Keratinocyte (primary cell): ENCODE results near the gene TCERG1L. TPM values are rescaled to one million over a fixed set of nuclear protein-coding genes. Genes with fewer than 3 reads are reported as not detected.

Experiments used
- DNase-seq: peaks from one replicate; pipeline ENCODE4 v3.0.0-alpha.2; 2011; ENCODE audit warnings: low read depth, missing footprints, low spot score
- FAIRE-seq: peaks from 2 replicates; lab custom pipeline; 2011; peaks lifted over from hg19 to GRCh38; lab: Jason Lieb, UNC
- H2AFZ ChIP-seq: 2 replicates; pipeline ENCODE4 v1.6.0; 2012; ENCODE audit warnings: low read length, control low read depth, inconsistent platforms; ENCODE audit not compliant: control insufficient read depth
- H3K27ac ChIP-seq: 2 replicates; pipeline ENCODE4 v1.5.1; 2011; ENCODE audit warnings: low read length; ENCODE audit not compliant: control insufficient read depth, insufficient read depth
- H3K27me3 ChIP-seq: 3 replicates; pipeline ENCODE4 v1.6.0; 2011; ENCODE audit warnings: low read length; ENCODE audit not compliant: control insufficient read depth, insufficient read depth; ENCODE audit errors: extremely low read depth
- H3K36me3 ChIP-seq, 2 experiments: 2 replicates in 1 of 2; 3 replicates in 1 of 2; pipeline ENCODE4 v1.5.1; 2011; ENCODE audit warnings: low read length in 2 of 2, mild to moderate bottlenecking in 1 of 2; ENCODE audit not compliant: control insufficient read depth in 2 of 2, insufficient read depth in 2 of 2; ENCODE audit errors: extremely low read depth in 1 of 2
- H3K4me1 ChIP-seq: 3 replicates; pipeline ENCODE4 v1.5.1; 2011; ENCODE audit warnings: low read length; ENCODE audit not compliant: control insufficient read depth, insufficient read depth; ENCODE audit errors: extremely low read depth
- H3K4me2 ChIP-seq: 3 replicates; pipeline ENCODE4 v1.6.0; 2011; ENCODE audit warnings: low read depth, low read length; ENCODE audit not compliant: control insufficient read depth, insufficient read depth; ENCODE audit errors: extremely low read depth
- H3K4me3 ChIP-seq, 3 experiments: fragments of 200-600 bp in 1 of 3; sonication (generic) in 1 of 3; 2 replicates in 2 of 3; 3 replicates in 1 of 3; pipeline ENCODE4 v1.5.1; 2011 to 2016; ENCODE audit warnings: low read length in 3 of 3, mild to moderate bottlenecking in 3 of 3, control low read depth in 2 of 3, inconsistent platforms in 1 of 3, low read depth in 1 of 3, mixed read lengths in 1 of 3, mixed run types in 1 of 3, moderate library complexity in 1 of 3; ENCODE audit not compliant: control insufficient read depth in 2 of 3, insufficient read depth in 2 of 3; ENCODE audit errors: extremely low read depth in 1 of 3
- H3K79me2 ChIP-seq: 2 replicates; pipeline ENCODE4 v1.6.0; 2012; ENCODE audit warnings: low read length; ENCODE audit not compliant: control insufficient read depth, insufficient read depth
- H3K9ac ChIP-seq: 3 replicates; pipeline ENCODE4 v1.6.0; 2011; ENCODE audit warnings: low read length; ENCODE audit not compliant: control insufficient read depth, insufficient read depth; ENCODE audit errors: extremely low read depth
- H3K9me1 ChIP-seq: 3 replicates; pipeline ENCODE4 v1.6.0; 2011; ENCODE audit warnings: low read length; ENCODE audit not compliant: control insufficient read depth, insufficient read depth; ENCODE audit errors: extremely low read depth
- H3K9me3 ChIP-seq: 2 replicates; pipeline ENCODE4 v1.5.1; 2012; ENCODE audit warnings: low read depth, low read length; ENCODE audit not compliant: control insufficient read depth
- H4K20me1 ChIP-seq: 3 replicates; pipeline ENCODE4 v1.6.0; 2011; ENCODE audit warnings: low read length; ENCODE audit not compliant: control insufficient read depth, insufficient read depth; ENCODE audit errors: extremely low read depth
- EZH2 ChIP-seq: IDR thresholded peaks from one replicate; pipeline ENCODE4 v1.6.1; 2012; ENCODE audit warnings: inconsistent platforms, mild to moderate bottlenecking, low read length, moderate library complexity
- dilution Hi-C: fragments of 300-500 bp; cut with MboI; formaldehyde crosslinking; loops from one replicate; pipeline ENCODE4 v1.7.0; 2020; ENCODE audit warnings: low sequenced_read_pairs; ENCODE audit not compliant: extremely low pct_ligation_motif_present
- polyA plus RNA-seq, 5 experiments: library from polyadenylated mRNA; depleted of rRNA in 3 of 5; stranded (reverse) in 3 of 5; stranded (forward) in 1 of 5; unstranded in 1 of 5; fragments of >200 nt; gene quantifications; 1 replicate in 1 of 5; 2 replicates in 3 of 5; 3 replicates in 1 of 5; pipeline versions ENCODE4 v1.2.1 to v1.2.3, GENCODE V29; 2011 to 2012; ENCODE audit warnings: missing spikeins in 2 of 5, low read depth in 1 of 5, low replicate concordance in 1 of 5
- TF ChIP-seq, protein P1 (sequence below), 3 experiments: IDR thresholded peaks in 1 of 3; conservative IDR thresholded peaks in 1 of 3; optimal IDR thresholded peaks in 1 of 3; 2 replicates in 2 of 3; 3 replicates in 1 of 3; pipeline versions ENCODE3 to v1.5.1; 2011; ENCODE audit warnings: low read length in 3 of 3, mild to moderate bottlenecking in 3 of 3, moderate library complexity in 2 of 3, control low read depth in 1 of 3, inconsistent platforms in 1 of 3; ENCODE audit not compliant: insufficient read depth in 2 of 3; ENCODE audit errors: extremely low read depth in 1 of 3

The TCERG1L gene
- polyA plus RNA-seq, 1 donor (not counting 4 experiments of a cell fraction or from before 2014, with no cell fraction given), result not detected

DNA sequence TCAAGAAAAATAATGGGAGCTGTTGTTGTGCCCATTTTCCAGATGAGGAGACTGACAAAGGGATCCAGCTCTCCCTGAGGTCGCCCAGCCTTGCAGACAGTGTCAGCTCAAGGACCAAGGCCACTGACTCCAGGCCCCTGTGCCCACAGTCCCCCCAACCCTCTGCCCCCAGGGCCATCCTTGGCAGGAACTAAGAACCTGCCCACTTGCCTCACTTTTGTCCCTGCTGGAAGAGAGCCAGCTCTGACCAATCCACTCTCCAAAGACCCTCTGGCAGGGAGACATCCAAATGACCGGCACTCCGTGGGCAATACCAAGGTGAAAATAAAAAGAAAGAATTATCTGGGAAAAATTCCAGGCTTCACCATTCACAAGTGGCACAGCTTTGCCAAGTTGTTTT lies 101.3 kb downstream of the TCERG1L start:
- no peaks in the 10 kb centered on the region for H3K27me3 ChIP-seq
- H3K27ac ChIP-seq, result no peak overlapping the region
- H3K4me3 ChIP-seq, result no peak overlapping the region
- H4K20me1 ChIP-seq, result no peaks in the 10 kb centered on the region
- no peaks in the 10 kb centered on the region for H3K79me2 ChIP-seq
- no peak overlapping the region for H2AFZ ChIP-seq
- peaks cover 12% of the 10 kb centered on the region for H3K9me3 ChIP-seq
- DNase-seq, result no peak
- FAIRE-seq, result no peak
- dilution Hi-C loops, result no loop called here
- TF ChIP-seq EZH2, result no peak
- TF ChIP-seq, protein P1, sequence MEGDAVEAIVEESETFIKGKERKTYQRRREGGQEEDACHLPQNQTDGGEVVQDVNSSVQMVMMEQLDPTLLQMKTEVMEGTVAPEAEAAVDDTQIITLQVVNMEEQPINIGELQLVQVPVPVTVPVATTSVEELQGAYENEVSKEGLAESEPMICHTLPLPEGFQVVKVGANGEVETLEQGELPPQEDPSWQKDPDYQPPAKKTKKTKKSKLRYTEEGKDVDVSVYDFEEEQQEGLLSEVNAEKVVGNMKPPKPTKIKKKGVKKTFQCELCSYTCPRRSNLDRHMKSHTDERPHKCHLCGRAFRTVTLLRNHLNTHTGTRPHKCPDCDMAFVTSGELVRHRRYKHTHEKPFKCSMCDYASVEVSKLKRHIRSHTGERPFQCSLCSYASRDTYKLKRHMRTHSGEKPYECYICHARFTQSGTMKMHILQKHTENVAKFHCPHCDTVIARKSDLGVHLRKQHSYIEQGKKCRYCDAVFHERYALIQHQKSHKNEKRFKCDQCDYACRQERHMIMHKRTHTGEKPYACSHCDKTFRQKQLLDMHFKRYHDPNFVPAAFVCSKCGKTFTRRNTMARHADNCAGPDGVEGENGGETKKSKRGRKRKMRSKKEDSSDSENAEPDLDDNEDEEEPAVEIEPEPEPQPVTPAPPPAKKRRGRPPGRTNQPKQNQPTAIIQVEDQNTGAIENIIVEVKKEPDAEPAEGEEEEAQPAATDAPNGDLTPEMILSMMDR (optimal IDR thresholded peaks at IDR 0.05 in 1 of 3, IDR thresholded peaks at IDR 0.05 in 1 of 3, conservative IDR thresholded peaks at IDR 0.05 in 1 of 3; ENCODE audit: extremely low read depth in 1 of 3, insufficient read depth in 2 of 3, low read length in 3 of 3), result no peak
- no peaks in the 10 kb centered on the region for H3K9me1 ChIP-seq
- no peak overlapping the region for H3K4me2 ChIP-seq
- H3K36me3 ChIP-seq, result no peaks in the 10 kb centered on the region
- H3K9ac ChIP-seq, result no peak overlapping the region
- no peaks in the 10 kb centered on the region for H3K4me1 ChIP-seq

GRCh38 chr10:131207584-131208532 lies 103.7 kb downstream of the TCERG1L start:
- TF ChIP-seq, protein P1 (optimal IDR thresholded peaks at IDR 0.05 in 1 of 3, IDR thresholded peaks at IDR 0.05 in 1 of 3, conservative IDR thresholded peaks at IDR 0.05 in 1 of 3; ENCODE audit: extremely low read depth in 1 of 3, insufficient read depth in 2 of 3, low read length in 3 of 3), result no peak
- TF ChIP-seq EZH2, result no peak
- no peak overlapping the region for H3K4me2 ChIP-seq
- no peaks in the 10 kb centered on the region for H3K36me3 ChIP-seq
- H3K79me2 ChIP-seq, result no peaks in the 10 kb centered on the region
- no peaks in the 10 kb centered on the region for H3K4me1 ChIP-seq
- no peaks in the 10 kb centered on the region for H4K20me1 ChIP-seq
- H3K9me3 ChIP-seq, result peaks cover 18% of the 10 kb centered on the region
- DNase-seq (no peak), FAIRE-seq (no peak)
- dilution Hi-C loops, result no loop called here
- no peaks in the 10 kb centered on the region for H3K27me3 ChIP-seq
- H2AFZ ChIP-seq, result no peak overlapping the region
- H3K9me1 ChIP-seq, result no peaks in the 10 kb centered on the region
- H3K4me3 ChIP-seq, result no peak overlapping the region
- H3K27ac ChIP-seq, result no peak overlapping the region
- no peak overlapping the region for H3K9ac ChIP-seq
